ENCODE results near the gene NPR3.

NPR3 gene

GRCh38 chr5:32712481-32713360 is 1.6 kb downstream of the NPR3 start:
- no peak for DNase-seq

- no peak for DNase-seq
These were observed 2.2 kb downstream of the NPR3 start for GRCh38 chr5:32713361-32713769.

- DNase-seq: no peak
These were observed 2.8 kb downstream of the NPR3 start for GRCh38 chr5:32713770-32714381.

GRCh38 chr5:32714836-32715235 is 3.7 kb downstream of the NPR3 start:
- DNase-seq: no peak

- DNase-seq: no peak
These were observed 9.2 kb downstream of the NPR3 start for GRCh38 chr5:32720300-32720699.

GRCh38 chr5:32721626-32722025 is 10.5 kb downstream of the NPR3 start:
- DNase-seq: no peak

GRCh38 chr5:32722957-32723356 is 11.8 kb downstream of the NPR3 start:
- no peak for DNase-seq

GRCh38 chr5:32724526-32724925 is 13.4 kb downstream of the NPR3 start:
- no peak for DNase-seq

- no peak for DNase-seq
These were observed 15.0 kb downstream of the NPR3 start for GRCh38 chr5:32726086-32726557.

- no peak for DNase-seq
These were observed 18.5 kb downstream of the NPR3 start for GRCh38 chr5:32729651-32730050.

GRCh38 chr5:32733590-32734340 is 22.6 kb downstream of the NPR3 start:
- no peak for DNase-seq

- no peak for DNase-seq
These were observed 23.8 kb downstream of the NPR3 start for GRCh38 chr5:32734827-32735378.

- no peak for DNase-seq
These were observed 24.4 kb downstream of the NPR3 start for GRCh38 chr5:32735512-32735911.

GRCh38 chr5:32736842-32737241 is 25.7 kb downstream of the NPR3 start:
- no peak for DNase-seq

GRCh38 chr5:32740651-32741050 is 29.5 kb downstream of the NPR3 start:
- no peak for DNase-seq

- DNase-seq: no peak
These were observed 34.2 kb downstream of the NPR3 start for GRCh38 chr5:32745317-32745716.

GRCh38 chr5:32752411-32752810 is 41.3 kb downstream of the NPR3 start:
- DNase-seq: no peak

- DNase-seq: no peak
These were observed 41.9 kb downstream of the NPR3 start for GRCh38 chr5:32753051-32753450.

- DNase-seq: no peak
These were observed 42.6 kb downstream of the NPR3 start for GRCh38 chr5:32753765-32754164.

- no peak for DNase-seq
These were observed 43.2 kb downstream of the NPR3 start for GRCh38 chr5:32754284-32754683.

GRCh38 chr5:32760091-32760509 is 49.0 kb downstream of the NPR3 start:
- no peak for DNase-seq

GRCh38 chr5:32765266-32765665 is 54.1 kb downstream of the NPR3 start:
- no peak for DNase-seq

GRCh38 chr5:32767948-32768467 is 56.9 kb downstream of the NPR3 start:
- no peak for DNase-seq
